D341Med (cell line): ENCODE results near the gene TTBK2.
A peak's percentile ranks its signal among the peaks of the same experiment; 100 is the strongest.

Experiments
- DNase-seq: peaks from one replicate; pipeline ENCODE4 v3.0.0; 2012; ENCODE audit warnings: low spot score

Gene TTBK2

DNA sequence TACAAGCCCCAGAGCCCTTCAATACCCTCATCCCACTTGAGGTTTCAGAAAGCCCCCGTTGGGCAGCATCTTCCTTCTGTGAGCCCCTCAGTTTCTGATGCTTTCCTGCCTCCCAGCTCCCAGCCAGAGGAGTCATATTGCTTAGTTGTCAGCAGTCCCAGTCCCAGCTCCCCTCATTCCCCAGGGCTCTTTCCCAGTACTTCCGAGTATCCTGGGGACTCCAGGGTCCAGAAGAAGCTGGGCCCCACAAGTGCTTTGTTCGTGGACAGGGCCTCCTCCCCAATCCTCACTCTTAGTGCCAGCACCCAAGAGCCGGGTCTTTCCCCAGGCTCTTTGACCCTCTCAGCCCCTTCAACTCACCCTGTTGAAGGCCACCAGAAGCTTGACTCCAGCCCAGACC, 227.6 kb downstream of the TTBK2 start:
- no peak for DNase-seq

DNA sequence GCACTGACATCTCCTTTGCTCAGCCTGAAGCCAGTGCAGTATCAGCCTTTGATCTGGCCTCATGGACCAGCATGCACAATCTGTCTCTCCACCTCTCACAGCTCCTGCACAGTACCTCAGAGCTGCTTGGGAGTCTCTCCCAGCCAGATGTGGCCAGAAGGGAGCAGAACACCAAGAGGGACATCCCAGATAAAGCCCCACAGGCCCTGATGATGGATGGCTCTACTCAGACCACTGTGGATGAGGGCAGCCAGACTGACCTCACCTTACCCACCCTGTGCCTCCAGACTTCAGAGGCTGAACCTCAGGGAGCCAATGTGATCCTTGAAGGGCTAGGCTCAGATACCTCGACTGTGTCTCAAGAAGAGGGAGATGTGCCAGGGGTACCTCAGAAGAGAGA, 228.0 kb downstream of the TTBK2 start:
- no peak for DNase-seq

DNA sequence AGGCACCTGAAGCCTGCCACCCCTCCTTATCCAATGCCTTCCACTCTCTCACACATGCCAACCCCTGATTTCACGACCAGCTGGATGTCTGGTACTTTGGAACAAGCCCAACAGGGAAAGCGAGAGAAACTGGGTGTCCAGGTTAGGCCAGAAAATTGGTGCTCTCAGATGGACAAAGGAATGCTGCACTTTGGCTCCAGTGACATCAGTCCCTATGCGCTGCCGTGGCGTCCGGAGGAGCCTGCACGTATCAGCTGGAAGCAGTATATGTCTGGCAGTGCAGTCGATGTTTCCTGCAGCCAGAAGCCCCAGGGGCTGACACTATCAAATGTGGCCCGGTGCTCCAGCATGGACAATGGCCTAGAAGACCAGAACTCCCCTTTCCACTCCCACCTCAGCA, 228.8 kb downstream of the TTBK2 start:
- peak; percentile 8 for DNase-seq

DNA sequence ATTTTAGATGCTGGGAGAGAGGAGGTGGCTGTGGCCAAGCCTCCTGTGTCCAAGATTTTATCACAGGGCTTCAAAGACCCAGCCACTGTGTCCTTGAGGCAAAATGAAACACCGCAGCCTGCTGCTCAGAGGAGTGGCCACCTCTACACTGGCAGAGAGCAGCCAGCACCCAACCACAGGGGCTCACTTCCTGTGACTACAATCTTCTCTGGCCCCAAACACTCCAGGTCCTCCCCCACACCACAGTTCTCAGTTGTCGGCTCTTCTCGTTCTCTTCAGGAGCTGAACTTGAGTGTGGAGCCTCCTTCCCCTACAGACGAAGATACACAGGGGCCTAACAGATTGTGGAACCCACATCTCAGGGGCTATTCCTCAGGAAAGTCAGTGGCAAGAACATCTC, 229.3 kb downstream of the TTBK2 start:
- DNase-seq, result no peak
